Cerebellar nuclear complex (tissue), 1 donor: ENCODE data around the gene RGPD6.
"Not testable (repeated sequence)": the region's sequence is repeated elsewhere in the genome, so short reads cannot be mapped to it uniquely, and the experiment has no call there.

Experiments
- DNase-seq, 2 experiments: peaks; one replicate each; lab custom pipeline; 2025; lab: John Stamatoyannopoulos, UW

Gene RGPD6

DNA sequence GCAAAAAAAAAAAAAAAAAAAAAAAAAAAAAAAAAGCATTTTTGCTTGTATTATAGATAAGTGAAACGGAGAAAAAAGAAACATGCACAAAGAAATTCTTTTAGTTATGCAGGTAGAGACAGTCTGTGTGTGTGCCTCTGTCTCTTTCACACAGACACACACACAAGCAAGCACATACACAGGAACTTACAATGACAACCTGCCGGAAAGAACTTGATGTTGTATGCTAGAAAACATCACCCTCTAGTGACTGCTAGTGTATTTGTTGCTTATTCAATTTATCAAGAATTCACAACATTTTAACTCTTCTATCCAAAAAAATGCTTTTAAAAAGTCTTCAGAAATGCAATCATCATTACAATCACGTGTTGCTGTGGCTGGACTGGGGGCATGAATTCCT, 95.8 kb downstream of the RGPD6 start:
- DNase-seq, result not testable (repeated sequence)

DNA sequence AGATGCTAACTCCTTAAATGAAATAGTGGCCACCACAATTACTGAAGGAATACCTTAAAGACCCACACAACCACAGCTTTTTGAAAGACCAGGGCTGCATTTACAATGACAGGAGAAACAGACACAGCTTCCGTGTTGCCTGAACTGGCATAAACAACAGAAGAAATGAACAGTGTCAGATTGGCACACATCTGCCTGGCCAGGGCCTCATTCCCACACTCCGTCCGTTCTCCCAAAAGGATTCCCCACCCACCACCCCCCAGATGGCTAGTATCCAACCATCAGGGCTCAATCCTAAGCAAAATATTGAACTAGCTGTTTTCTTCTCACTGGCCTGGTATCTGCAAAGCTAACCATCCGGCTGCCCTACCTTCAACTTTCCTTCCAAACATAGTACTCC, 96.9 kb downstream of the RGPD6 start:
- not testable (repeated sequence) for DNase-seq

DNA sequence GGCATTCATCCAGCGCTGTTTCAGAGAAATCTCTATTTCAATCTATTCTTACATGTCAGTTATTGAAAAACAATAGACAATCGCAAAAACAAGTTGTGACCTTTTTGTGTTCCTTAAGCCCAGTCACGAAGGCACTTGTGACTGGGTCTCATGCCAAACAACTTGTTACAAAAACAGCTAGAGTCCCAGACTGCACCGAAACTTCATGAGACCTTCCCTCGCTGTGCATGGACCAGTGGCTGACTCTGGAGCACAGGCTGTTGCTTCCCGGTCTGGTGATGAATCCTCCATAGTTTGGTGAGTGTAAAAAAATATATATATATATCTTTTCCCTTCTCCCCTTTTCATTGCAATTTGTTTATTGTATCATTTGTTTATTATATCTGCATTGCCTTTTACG, 99.7 kb downstream of the RGPD6 start:
- DNase-seq, result not testable (repeated sequence)

DNA sequence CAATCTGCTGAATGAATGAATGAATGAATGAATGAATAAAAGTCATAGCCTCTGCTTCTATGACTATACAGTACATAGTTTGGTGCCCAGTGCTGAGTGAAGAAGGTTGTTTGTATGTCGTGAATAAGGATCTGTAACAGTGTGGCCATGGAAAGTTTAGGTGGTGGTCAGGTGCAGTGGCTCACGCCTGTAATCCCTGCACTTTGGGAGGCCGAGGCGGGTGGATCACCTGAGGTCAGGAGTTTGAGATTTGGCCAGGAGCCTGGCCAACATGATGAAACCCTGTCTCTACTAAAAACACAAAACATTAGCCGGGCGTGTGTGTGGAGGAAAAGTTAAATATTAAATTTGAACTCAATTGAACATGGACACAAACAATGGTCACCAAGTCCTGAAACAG, 100.1 kb downstream of the RGPD6 start:
- DNase-seq, result not testable (repeated sequence)

DNA sequence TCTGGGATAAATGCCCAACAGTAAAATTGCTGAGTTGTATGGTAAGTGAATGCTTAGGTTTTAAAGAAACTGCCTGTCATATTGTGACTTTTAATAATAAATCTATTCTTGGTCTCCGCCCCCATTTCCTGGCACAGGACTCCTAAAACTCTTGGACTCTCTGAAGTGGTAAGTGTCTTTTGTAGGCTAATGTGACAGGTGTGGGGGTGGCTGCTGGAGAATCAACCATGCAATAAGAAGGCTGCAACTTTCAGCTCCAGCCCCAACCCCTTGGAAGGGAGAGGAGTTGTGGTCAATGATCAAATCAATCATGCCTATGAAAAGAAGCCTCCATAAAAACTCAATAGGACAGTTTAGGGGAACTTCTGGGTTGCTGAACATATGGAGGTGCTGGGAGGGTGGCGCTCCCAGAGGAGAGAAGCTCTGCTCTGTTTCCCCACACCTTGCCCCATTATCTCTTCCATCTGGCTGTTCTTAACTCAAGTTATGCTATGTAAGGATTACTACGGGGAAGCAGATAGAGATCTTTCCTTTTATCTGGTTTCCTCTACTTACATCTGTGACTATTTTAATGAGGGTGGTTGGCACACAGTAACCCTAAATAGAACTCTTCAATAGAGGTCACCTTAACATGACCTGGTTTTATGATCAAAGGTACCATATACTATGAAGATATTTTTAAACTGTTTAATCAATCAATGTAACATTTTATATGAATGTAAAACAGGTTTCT, 101.2 kb downstream of the RGPD6 start:
- DNase-seq, result not testable (repeated sequence)

DNA sequence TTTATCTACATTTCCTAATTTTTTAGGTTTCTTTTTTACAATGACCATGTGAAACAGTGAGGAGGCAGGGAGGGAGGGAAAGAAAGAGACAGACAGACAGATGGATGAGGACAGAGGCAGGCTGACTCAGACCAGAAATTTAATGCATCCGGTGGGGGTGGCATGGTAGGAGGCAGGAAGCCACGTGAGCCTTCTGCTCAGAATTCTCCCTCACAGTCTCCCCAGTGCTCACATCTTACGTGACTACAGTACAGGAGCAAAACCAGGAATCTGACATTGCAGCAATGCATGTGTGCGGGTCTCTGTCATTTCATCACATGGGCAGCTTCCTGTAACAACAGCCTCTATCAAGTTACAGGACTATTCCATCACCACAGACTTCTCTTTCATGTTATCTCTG, 102.1 kb downstream of the RGPD6 start:
- DNase-seq, result not testable (repeated sequence)

DNA sequence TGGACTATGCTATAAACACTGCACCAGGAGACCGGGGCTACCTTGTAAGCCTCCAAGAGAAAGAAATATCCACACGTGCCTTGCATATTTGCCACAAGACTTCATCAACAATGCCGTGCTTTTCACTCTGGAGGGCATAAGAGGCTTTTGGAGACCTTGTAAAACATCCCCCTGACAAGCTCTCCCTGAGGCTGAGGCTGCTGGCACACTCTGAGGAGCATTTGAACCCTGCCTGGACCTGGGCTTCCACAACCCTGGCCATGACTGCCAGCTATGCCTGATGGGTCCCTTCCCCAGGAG, 104.0 kb downstream of the RGPD6 start:
- DNase-seq, result not testable (repeated sequence)

DNA sequence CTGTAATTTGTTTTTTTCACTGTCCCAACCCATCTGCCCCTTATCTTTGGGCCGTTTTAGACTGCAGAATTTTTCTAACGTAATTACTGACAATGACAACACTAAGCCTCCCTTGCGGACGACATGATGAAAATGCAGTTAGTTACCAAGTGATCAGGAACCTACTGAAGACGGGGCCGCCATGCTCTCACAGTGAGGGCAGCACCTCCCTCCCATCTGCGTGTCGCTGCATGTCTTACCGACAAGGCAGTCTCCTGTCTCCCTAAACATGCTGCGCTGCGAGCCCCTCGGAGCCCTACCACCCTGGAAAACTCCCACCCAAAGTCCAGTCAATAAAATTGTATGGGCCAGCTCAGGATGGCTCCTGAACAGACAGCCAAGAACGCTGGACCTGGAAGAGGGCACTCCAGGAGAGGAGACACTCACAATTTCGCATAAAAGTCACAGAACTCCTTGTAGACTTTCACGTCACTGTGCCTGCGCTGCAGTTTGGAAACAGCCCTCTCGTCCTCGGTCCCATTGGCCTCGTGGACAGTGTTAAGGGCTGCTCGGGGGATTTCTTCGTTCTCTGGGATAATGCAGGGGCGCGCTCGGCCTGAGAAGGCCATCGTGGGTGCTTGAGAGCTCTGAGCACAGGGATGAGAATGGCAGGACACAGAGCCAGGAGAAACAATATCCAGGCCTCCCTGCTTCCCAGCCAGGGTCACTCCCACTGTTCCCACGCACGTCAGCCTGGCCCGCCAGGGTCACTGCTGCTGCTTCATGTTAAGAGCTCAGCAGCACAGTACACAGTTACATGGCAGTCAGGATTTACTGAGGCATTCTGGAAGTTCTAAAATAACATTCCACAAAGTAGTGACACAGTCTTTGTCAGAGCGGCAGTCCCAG, 104.6 kb downstream of the RGPD6 start, which contains the start of gene LIMS4:
Gene LIMS4, minus strand, starts transcription at position 646 of the 888 bp plus-strand sequence. Its CDS starts 38 bp downstream, at position 608.
- DNase-seq, result not testable (repeated sequence)

DNA sequence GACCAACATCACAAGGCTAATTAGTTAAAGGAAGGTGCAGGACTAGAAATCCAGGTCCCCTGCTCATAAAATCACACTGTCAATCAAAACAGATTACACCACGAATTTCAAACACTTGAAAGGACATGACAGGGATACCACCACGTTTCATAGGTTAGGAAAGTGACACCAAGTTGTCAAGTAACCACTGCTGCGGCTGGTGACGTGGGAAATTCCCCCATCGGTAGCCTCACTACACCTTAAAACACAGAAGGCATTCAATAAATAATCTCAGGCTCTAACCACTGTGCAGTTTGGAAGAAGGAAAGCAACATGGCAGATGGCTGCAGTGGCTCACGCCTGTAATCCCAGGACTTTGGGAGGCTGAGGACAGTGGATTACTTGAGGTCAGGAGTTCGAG, 108.1 kb downstream of the RGPD6 start:
- not testable (repeated sequence) for DNase-seq

DNA sequence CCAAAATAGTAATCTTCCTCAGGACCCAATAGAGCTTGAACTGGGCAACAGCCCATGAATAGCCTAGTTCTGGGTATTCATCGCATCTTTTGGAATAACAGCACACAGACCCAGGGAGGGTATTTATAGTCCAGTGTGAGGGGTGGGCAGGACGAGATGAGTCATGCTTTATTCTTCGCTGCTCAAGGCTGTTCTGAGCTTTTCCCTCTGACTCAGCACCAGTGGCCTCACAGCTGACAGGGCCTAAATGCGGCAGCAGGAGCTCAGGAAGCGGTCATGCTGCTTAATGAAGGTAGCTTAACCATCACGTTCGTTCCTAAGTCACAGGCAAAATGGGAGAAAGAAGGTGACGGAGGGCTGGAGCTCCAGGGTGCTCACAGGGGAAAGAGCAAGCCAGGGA, 111.7 kb downstream of the RGPD6 start:
- not testable (repeated sequence) for DNase-seq
